Astrocyte (in vitro differentiated cells and primary cell): ENCODE measurements around the gene IPO11.

Experiments
- CTCF ChIP-seq: IDR thresholded peaks from 2 replicates; pipeline ENCODE4 v1.5.1; 2011; ENCODE audit warnings: low read depth, mild to moderate bottlenecking, inconsistent platforms, low read length, moderate library complexity; ENCODE audit not compliant: insufficient read depth
- EZH2 ChIP-seq: IDR thresholded peaks from 2 replicates; pipeline ENCODE4 v1.6.1; 2012; ENCODE audit warnings: mild to moderate bottlenecking, low read length, inconsistent platforms; ENCODE audit not compliant: insufficient read depth

- TF ChIP-seq CTCF = no peak
- no peak for TF ChIP-seq EZH2
Measured at GRCh38 chr5:62650197-62650596, 237.6 kb downstream of the IPO11 start.
